ENCODE measurements around the gene KLHL22. TPM values are rescaled to one million over a fixed set of nuclear protein-coding genes. Genes with fewer than 3 reads are reported as not detected.
A peak's percentile ranks its signal among the peaks of the same experiment; 100 is the strongest.

The KLHL22 gene
- total RNA-seq, 4 donors from 2014 or later, result 19.9 to 35.5 (median 27.3) TPM

DNA sequence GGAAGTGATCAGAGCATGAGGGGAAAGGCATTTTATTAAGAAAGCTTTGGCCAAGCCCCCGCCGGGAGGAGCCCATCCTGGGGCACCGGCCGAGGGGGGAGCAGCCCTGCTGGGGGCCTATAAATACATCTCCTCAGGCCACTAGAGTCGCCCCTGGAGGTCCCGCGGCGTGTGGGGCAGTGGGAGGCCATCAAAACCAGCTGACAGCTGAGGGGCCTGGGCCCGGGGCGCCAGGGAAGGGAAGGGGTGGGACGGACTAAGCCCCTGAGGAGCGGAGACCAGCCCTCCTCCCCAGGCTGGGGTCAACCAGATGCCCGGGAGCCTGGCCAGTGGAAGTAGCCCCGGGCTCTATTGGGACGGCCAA is 71.0 kb downstream of the KLHL22 start:
- Histone ChIP-seq H3K36me3 (peaks cover 5 to 48% (median 30%) of the 10 kb centered on the region in 4 donors), H3K27ac (replicated peaks in 1 of 4) (peak overlapping the region; percentile 22 to 50 (median 26)), H3K4me1 (peaks cover 16 to 41% (median 31%) of the 10 kb centered on the region in 4 donors), H3K27me3 (peaks cover 0 to 9% (median 0%) of the 10 kb centered on the region in 4 donors), H3K4me3 (no peak overlapping the region), H3K9me3 (no peaks in the 10 kb centered on the region)
- 73% methylated on average over 9 of the region's 15 CpGs for WGBS
- TF ChIP-seq, protein P1, sequence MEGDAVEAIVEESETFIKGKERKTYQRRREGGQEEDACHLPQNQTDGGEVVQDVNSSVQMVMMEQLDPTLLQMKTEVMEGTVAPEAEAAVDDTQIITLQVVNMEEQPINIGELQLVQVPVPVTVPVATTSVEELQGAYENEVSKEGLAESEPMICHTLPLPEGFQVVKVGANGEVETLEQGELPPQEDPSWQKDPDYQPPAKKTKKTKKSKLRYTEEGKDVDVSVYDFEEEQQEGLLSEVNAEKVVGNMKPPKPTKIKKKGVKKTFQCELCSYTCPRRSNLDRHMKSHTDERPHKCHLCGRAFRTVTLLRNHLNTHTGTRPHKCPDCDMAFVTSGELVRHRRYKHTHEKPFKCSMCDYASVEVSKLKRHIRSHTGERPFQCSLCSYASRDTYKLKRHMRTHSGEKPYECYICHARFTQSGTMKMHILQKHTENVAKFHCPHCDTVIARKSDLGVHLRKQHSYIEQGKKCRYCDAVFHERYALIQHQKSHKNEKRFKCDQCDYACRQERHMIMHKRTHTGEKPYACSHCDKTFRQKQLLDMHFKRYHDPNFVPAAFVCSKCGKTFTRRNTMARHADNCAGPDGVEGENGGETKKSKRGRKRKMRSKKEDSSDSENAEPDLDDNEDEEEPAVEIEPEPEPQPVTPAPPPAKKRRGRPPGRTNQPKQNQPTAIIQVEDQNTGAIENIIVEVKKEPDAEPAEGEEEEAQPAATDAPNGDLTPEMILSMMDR (IDR thresholded peaks at IDR 0.05), result no peak
- intact Hi-C loops (cut with DNase I), result no loop called here
- no peak for DNase-seq (ENCODE audit: extremely low spot score)

DNA sequence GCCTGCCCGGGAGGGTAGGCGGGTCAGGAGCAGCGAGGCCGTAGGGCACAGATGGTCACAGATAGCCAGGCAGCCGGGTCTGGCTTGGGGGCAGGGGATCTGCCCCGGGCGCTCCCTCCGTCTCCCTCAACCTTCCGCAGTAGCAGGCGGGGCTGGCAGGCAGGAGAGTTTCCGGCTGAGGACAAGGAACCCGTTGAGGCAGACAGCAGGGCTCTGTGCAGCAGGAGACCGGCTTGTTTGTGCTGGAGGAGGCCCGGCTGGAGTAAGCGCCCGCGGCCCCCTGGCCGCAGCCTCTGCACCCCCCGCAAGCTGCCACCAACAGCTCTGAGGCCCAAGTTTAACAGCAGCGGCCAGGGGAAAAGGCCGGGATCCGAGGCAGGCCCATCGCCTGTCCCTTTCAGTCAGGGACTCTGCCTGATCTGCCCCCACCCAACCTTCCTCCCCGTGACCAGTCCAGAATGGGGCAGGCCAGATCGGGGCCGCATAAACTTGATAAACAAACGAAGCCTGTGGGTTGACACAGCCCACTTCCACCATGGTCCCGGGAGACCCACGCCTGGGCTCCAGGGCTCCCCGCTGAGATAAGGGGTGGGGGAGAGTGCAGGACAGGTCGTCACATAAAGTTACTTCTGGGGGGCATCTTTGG is 71.6 kb downstream of the KLHL22 start:
- intact Hi-C loops (cut with DNase I), result no loop called here
- H3K4me1 ChIP-seq, result peaks cover 16 to 35% (median 27%) of the 10 kb centered on the region in 4 donors
- peaks cover 0 to 9% (median 0%) of the 10 kb centered on the region in 4 donors for H3K27me3 ChIP-seq
- no peak for DNase-seq (ENCODE audit: extremely low spot score)
- TF ChIP-seq, protein P1 (IDR thresholded peaks at IDR 0.05), result no peak
- TF ChIP-seq POLR2A (IDR thresholded peaks at IDR 0.05; ENCODE audit: low read depth) (no peak), POLR2AphosphoS5 (IDR thresholded peaks at IDR 0.05) (no peak), EP300 (IDR thresholded peaks at IDR 0.05) (no peak)
- 54% methylated on average over 22 of the region's 31 CpGs for WGBS
- H3K36me3 ChIP-seq, result peaks cover 5 to 43% (median 25%) of the 10 kb centered on the region in 4 donors
- no peak overlapping the region for H3K4me3 ChIP-seq
- H3K27ac ChIP-seq (replicated peaks in 1 of 4), result peak overlapping the region; percentile 22 to 50 (median 26)
- H3K9me3 ChIP-seq, result no peaks in the 10 kb centered on the region

DNA sequence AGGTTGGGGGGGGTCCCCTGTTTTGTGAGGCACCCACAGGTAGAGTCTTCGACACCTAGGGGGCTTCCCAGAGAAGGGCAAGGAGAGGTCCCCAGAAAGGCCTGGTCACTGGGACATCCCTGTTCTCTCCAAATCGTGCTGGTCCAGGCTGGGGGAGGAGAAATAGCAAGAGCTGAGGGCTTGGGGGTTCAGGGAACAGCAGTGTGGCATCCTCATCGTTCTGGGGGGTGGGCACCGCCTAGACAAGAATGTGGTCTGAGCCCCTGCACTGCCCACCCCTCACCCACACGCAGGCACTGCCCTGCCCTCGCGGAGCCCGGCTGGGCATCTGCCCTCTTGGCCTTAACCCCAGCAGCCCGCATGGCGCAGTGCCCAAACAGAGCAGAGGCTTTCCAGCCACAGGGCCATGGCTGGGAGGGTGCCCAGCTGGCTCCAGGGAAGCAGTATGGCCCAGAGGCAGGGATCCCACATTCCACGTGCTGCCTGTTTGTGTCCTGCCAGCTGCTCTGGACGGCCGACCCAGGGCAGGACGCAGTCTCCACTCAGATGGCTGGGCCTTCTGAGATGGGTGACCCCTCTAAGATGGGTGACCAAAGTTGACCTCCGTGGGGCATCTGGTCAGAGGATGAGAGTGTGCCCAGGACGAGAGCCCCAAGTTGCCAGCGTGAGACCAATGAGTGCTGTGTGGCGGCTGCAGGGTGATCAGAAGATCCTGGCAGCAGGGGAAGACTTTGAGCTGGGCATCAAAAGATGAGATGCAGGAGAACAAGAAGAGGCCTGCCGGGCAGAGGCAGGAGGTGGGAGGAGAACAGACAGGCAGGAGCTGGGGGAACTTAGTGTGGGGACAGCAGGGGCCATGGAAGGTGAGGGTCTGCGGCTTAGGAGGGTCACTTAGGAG is 72.3 kb downstream of the KLHL22 start:
- no peak for DNase-seq (ENCODE audit: extremely low spot score)

DNA sequence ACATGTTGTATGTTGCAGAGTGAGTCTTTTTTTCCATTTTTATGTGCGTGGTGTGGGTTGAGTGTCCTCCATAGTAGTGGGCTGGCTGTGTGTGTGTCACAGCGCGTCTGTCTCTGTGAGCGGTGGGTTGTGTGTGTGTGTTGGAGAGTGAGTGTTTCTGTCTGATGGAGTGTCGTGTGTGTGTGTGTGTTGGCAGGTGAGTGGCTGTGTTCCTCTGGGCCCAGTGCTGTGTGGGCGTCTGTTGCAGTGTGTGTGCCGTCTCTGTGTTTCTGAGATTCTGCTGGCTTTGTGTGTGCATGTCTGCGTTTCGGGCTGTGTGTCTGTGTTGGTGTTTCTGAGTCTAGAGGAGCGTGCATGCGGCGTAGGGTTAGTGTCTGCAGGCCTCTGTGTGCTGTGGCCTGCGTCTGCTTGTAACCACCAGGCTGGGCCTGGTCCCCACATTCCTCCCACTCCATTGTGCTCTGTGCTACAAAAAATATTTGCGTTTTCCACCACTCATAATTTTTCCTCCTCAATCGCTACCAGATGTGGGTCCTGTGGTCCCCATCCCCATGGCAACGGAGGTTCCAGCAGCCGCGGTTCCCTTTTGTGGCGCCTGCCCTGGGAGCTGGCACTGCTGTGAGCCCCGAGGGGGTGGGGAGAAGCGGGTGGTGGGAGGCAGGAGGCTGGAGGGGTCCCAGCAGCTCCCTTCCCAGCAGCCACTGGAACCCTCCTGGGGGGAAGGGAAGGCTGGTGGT is 73.2 kb downstream of the KLHL22 start:
- 48% methylated on average over 19 of the region's 21 CpGs for WGBS
- no peak for DNase-seq (ENCODE audit: extremely low spot score)
- Histone ChIP-seq H3K4me3 (no peak overlapping the region), H3K9me3 (no peaks in the 10 kb centered on the region), H3K27me3 (peaks cover 0 to 9% (median 0%) of the 10 kb centered on the region in 4 donors), H3K36me3 (peaks cover under 1 to 27% (median 13%) of the 10 kb centered on the region in 4 donors), H3K4me1 (peaks cover 16 to 46% (median 33%) of the 10 kb centered on the region in 4 donors), H3K27ac (replicated peaks in 1 of 4) (peak overlapping the region in 3 of 4 donors; percentile 3 to 50 (median 25))
- TF ChIP-seq, protein P1 (IDR thresholded peaks at IDR 0.05), result no peak
- TF ChIP-seq POLR2AphosphoS5 (IDR thresholded peaks at IDR 0.05) (no peak), EP300 (IDR thresholded peaks at IDR 0.05) (no peak), POLR2A (IDR thresholded peaks at IDR 0.05; ENCODE audit: low read depth) (no peak)
- intact Hi-C loops (cut with DNase I), result no loop called here

More for the DNA sequence above, 72.3 kb downstream of the KLHL22 start:
- H3K9me3 ChIP-seq, result no peaks in the 10 kb centered on the region
- H3K4me1 ChIP-seq, result peaks cover 16 to 40% (median 30%) of the 10 kb centered on the region in 4 donors
- H3K27ac ChIP-seq (replicated peaks in 1 of 4), result peak overlapping the region; percentile 22 to 50 (median 26)
- H3K36me3 ChIP-seq, result peaks cover 5 to 35% (median 19%) of the 10 kb centered on the region in 4 donors
- WGBS, result 48% methylated on average over 12 of the region's 20 CpGs
- intact Hi-C loops (cut with DNase I), result no loop called here
- TF ChIP-seq POLR2AphosphoS5 (IDR thresholded peaks at IDR 0.05) (peak in 1 of 2 donors; percentile 19), POLR2A (IDR thresholded peaks at IDR 0.05; ENCODE audit: low read depth) (no peak)
- TF ChIP-seq, protein P1 (IDR thresholded peaks at IDR 0.05), result no peak
- peaks cover 0 to 9% (median 0%) of the 10 kb centered on the region in 4 donors for H3K27me3 ChIP-seq
- no peak overlapping the region for H3K4me3 ChIP-seq

All from esophagus muscularis mucosa (tissue), 4 donors.